Lower leg skin (tissue), 4 donors: ENCODE measurements around the gene CD300LB. TPM values are rescaled to one million over a fixed set of nuclear protein-coding genes. Genes with fewer than 3 reads are reported as not detected.

Experiments used
- DNase-seq, 2 donors: peaks; one replicate each; pipeline ENCODE4 v3.0.0-alpha.2; 2019; ENCODE audit warnings: low spot score in 2 of 2
- H3K4me3 ChIP-seq: fragments of 200-600 bp; sonication (generic); 2 replicates; pipeline ENCODE4 v1.5.1; 2017; ENCODE audit warnings: mild to moderate bottlenecking, low read depth; ENCODE audit not compliant: poor library complexity, severe bottlenecking
- POLR2A ChIP-seq, 2 donors: fragments of 450-650 bp; IDR thresholded peaks; one replicate each; pipeline ENCODE4 v1.6.1; 2016 to 2017; ENCODE audit warnings: antibody characterized with exemption in 2 of 2, mild to moderate bottlenecking in 1 of 2, moderate library complexity in 1 of 2
- WGBS, 2 donors: methylation state at CpG; one replicate each; pipeline ENCODE4 v1.1.5; 2018; 5-methylcytosine and 5-hydroxymethylcytosine counted together
- intact Hi-C: fragments of 100-400 bp; cut with DNase I; formaldehyde crosslinking; loops from one replicate; pipeline ENCODE4 v1.15.0; 2023; ENCODE audit warnings: low total_unique reads
- total RNA-seq, 4 donors: library from RNA; depleted of rRNA; stranded (reverse); fragments of >200 nt; gene quantifications; one replicate each; pipeline ENCODE4 v1.1.0, GENCODE V29; 2016
- TF ChIP-seq, protein P1 (sequence below), 3 donors: fragments of 450-650 bp; IDR thresholded peaks; one replicate each; pipeline ENCODE4 v1.5.1; 2016; ENCODE audit warnings: antibody characterized with exemption in 3 of 3, mild to moderate bottlenecking in 3 of 3, moderate library complexity in 2 of 3

CD300LB gene
- total RNA-seq, 4 donors from 2014 or later, result 0.12 to 1.3 (median 0.55) TPM; not detected in 1

DNA sequence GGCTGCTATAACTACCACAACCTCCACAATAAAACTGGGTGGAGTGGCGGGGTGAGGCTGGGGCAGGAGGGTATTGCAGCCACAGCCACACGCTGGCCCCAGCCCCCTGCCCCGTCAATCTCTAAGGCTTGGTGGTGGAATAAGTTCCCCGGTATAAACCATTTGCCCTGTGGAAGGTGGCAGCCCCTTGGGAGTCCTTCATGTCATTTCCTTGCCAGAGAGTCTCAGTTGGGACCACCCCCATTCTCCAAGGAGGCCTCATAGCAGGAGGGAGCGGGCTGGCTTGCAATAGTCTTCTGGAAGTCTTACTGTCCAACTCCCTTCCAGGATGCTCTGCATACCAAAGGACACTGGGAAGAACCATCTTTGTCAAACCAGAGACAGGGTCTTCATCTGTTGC is 45.4 kb downstream of the CD300LB start:
- TF ChIP-seq, protein P1, sequence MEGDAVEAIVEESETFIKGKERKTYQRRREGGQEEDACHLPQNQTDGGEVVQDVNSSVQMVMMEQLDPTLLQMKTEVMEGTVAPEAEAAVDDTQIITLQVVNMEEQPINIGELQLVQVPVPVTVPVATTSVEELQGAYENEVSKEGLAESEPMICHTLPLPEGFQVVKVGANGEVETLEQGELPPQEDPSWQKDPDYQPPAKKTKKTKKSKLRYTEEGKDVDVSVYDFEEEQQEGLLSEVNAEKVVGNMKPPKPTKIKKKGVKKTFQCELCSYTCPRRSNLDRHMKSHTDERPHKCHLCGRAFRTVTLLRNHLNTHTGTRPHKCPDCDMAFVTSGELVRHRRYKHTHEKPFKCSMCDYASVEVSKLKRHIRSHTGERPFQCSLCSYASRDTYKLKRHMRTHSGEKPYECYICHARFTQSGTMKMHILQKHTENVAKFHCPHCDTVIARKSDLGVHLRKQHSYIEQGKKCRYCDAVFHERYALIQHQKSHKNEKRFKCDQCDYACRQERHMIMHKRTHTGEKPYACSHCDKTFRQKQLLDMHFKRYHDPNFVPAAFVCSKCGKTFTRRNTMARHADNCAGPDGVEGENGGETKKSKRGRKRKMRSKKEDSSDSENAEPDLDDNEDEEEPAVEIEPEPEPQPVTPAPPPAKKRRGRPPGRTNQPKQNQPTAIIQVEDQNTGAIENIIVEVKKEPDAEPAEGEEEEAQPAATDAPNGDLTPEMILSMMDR (IDR thresholded peaks at IDR 0.05), result no peak
- TF ChIP-seq POLR2A (IDR thresholded peaks at IDR 0.05), result no peak
- 83 to 93% methylated on average over 5 of the region's 5 CpGs for WGBS, 2 donors
- no peak overlapping the region for H3K4me3 ChIP-seq
- intact Hi-C loops, result no loop called here
- peak in 1 of 2 donors; percentile 48 for DNase-seq

DNA sequence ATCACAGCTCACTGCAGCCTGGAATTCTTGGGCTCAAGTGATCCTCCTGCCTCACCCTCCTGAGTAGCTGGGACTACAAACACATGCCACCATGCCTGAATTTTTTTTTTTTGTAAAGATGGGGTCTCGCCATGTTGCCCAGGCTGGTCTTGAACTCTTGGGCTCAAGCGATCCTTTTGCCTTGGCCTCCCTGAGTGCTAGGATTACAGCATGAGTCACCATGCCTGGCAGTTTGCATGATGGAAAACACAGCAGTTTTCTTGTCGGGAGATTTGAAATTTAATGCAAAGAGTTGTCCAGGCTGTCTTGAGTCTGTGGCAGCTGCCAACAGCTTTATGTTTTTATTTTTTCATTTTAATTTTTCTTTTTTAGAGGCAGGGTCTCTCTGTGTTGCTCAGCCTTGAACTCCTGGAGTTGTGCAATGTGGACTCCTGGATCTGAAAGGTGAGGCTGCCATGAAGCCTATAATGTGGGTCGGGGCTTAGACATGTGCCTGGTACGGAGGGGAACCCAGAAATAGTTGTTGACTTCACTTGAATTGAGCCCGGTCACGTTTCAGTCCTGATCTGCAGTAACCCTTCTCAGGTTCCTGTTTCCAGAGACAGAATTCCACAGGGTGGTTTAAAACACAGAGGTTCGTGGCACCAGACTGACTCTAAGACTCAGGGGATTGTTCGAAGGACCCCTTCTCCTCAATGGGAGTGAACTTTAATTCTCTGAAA is 46.1 kb downstream of the CD300LB start:
- H3K4me3 ChIP-seq, result no peak overlapping the region
- DNase-seq, result peak in 1 of 2 donors; percentile 31
- 63 to 71% methylated on average over 9 of the region's 9 CpGs for WGBS, 2 donors
- intact Hi-C loops, result no loop called here
- TF ChIP-seq, protein P1 (IDR thresholded peaks at IDR 0.05), result no peak
- no peak for TF ChIP-seq POLR2A (IDR thresholded peaks at IDR 0.05)

DNA sequence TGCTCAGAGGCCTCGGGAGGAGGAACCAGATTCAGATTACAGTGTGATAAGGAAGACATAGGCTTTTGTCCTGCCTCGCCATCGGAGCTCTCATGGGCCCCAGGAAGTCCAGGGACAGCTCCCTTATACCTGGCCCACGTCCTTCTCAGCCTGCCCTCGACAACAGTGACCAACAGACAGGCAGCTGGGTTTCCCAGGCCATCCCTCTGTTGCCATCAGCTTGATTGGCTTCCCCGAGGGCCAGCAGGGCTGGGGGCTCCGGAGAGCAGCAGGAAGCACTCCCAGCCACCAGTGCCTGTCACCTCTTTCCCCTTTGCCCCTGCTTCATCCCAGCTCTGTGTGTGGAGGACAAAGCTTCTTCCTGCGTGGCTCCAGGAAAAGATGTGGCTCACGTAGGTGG is 47.2 kb downstream of the CD300LB start:
- TF ChIP-seq, protein P1 (IDR thresholded peaks at IDR 0.05), result no peak
- no peak for TF ChIP-seq POLR2A (IDR thresholded peaks at IDR 0.05)
- intact Hi-C loops, result no loop called here
- no peak overlapping the region for H3K4me3 ChIP-seq
- DNase-seq, result peak in 1 of 2 donors; percentile 39
- WGBS, 2 donors, result 77 to 80% methylated on average over 9 of the region's 9 CpGs

DNA sequence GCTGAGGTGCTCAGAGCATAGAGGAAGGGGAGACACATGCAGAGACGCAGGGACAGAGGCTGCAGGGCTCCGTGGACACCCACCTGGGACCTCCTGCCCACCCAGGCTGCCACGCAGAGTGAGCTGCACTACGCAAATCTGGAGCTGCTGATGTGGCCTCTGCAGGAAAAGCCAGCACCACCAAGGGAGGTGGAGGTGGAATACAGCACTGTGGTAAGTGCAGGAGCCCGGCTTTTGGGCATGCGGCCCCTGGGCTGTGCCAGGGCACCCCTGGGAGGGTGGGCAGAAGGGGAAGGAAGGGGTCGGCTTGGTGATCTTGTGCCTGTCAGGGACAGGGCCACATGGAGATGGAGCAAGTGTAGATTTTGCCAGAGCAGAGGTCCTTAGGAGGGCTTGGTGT is 49.7 kb downstream of the CD300LB start:
- no peak for DNase-seq
- no peak overlapping the region for H3K4me3 ChIP-seq
- WGBS, 2 donors, result 75 to 85% methylated on average over 7 of the region's 7 CpGs

DNA sequence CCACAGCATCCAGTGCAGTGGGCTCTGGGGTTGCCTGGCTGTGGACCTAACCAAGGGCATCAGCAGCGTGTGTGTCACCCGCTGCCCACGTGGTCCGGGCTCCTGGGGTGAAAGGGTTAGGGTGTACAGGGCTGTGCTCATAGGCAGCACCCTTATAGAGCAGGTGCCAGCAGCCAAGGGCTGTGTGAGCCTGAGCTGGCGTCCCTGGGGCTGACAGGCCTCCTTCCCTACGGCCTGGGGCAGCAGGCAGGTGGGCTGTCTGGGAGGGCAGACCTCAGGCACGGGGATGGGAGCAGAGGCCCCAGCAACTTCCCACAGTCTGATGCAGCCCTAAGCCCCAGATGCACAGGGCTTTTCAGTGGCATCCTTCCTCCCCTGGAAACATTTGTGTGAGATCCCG is 51.0 kb downstream of the CD300LB start:
- intact Hi-C loops, result no loop called here
- DNase-seq, result no peak
- no peak for TF ChIP-seq POLR2A (IDR thresholded peaks at IDR 0.05)
- TF ChIP-seq, protein P1 (IDR thresholded peaks at IDR 0.05), result no peak
- no peak overlapping the region for H3K4me3 ChIP-seq
- WGBS, 2 donors, result 76 to 84% methylated on average over 8 of the region's 8 CpGs

More for the DNA sequence above, 49.7 kb downstream of the CD300LB start:
- intact Hi-C loops, result no loop called here
- TF ChIP-seq, protein P1 (IDR thresholded peaks at IDR 0.05), result no peak
- TF ChIP-seq POLR2A (IDR thresholded peaks at IDR 0.05), result no peak
